ENCODE measurements around the gene TIGD7. TPM values are rescaled to one million over a fixed set of nuclear protein-coding genes. Genes with fewer than 3 reads are reported as not detected.

Gene TIGD7
- total and polyA plus RNA-seq, 2 of the 13 experiments (the other 11 are each of a cell fraction or from before 2014, with no cell fraction given): not detected

- TF ChIP-seq ZNF496 (CRISPR knock-in tag; IDR thresholded peaks at IDR 0.05; ENCODE audit: insufficient replicate concordance): no peak
- TF ChIP-seq BHLHE40 (IDR thresholded peaks at IDR 0.05; ENCODE audit: low read length): no peak
- 0 out of 2 replicates have a peak, but pooled peaks have one; percentile 31 for TF ChIP-seq SNAPC4 (CRISPR knock-in tag; IDR thresholded peaks at IDR 0.05)
- TF ChIP-seq TRAFD1 (CRISPR knock-in tag; IDR thresholded peaks at IDR 0.05; ENCODE audit: borderline replicate concordance): no peak
- 0 out of 2 replicates have a peak, but pooled peaks have one; percentile 8 for TF ChIP-seq CAMTA2 (CRISPR knock-in tag; IDR thresholded peaks at IDR 0.05; ENCODE audit: borderline replicate concordance)
- TF ChIP-seq TAF15 (IDR thresholded peaks at IDR 0.05; ENCODE audit: low read depth, low read length, poor library complexity, severe bottlenecking): peak; percentile 33
- TF ChIP-seq ZBTB14 (CRISPR knock-in tag; IDR thresholded peaks at IDR 0.05): no peak
- TF ChIP-seq ZSCAN30 (CRISPR knock-in tag; IDR thresholded peaks at IDR 0.05): no peak
- no peak for TF ChIP-seq SP140L (CRISPR knock-in tag; IDR thresholded peaks at IDR 0.05; ENCODE audit: borderline replicate concordance)
- no peak for TF ChIP-seq RXRB (CRISPR knock-in tag; IDR thresholded peaks at IDR 0.05; ENCODE audit: borderline replicate concordance)
- TF ChIP-seq KLF15 (CRISPR knock-in tag; IDR thresholded peaks at IDR 0.05; ENCODE audit: borderline replicate concordance): no peak
- TF ChIP-seq ZC3H4 (CRISPR knock-in tag; IDR thresholded peaks at IDR 0.05; ENCODE audit: borderline replicate concordance): no peak
- peak; percentile 25; the same call in 1 of the 2 replicates for TF ChIP-seq RAD21 (CRISPR knock-in tag; IDR thresholded peaks at IDR 0.05)
- no peak for TF ChIP-seq RFX1 (IDR thresholded peaks at IDR 0.05)
- no peak for TF ChIP-seq ZMAT3 (CRISPR knock-in tag; conservative IDR thresholded peaks at IDR 0.05)
- TF ChIP-seq HNRNPK (IDR thresholded peaks at IDR 0.05; ENCODE audit: low read depth, low read length, poor library complexity, severe bottlenecking): no peak
- TF ChIP-seq MTERF4 (CRISPR knock-in tag; IDR thresholded peaks at IDR 0.05): no peak
- TF ChIP-seq SUZ12 (IDR thresholded peaks at IDR 0.05; ENCODE audit: low read depth, low read length): no peak
These were observed 21.4 kb downstream of the TIGD7 start (continued) for GRCh38 chr16:3283543-3284447.

Measured in HepG2 (cell line).